Astrocyte of the spinal cord (primary cell): Measurements from ENCODE around the gene SLC38A9.

Experiments
- DNase-seq: peaks from one replicate; pipeline ENCODE4 v3.0.0; 2011; ENCODE audit warnings: low read depth, low spot score
- H3K4me3 ChIP-seq: 2 replicates; pipeline ENCODE4 v1.5.1; 2011; ENCODE audit warnings: low read depth, mild to moderate bottlenecking, low read length, moderate library complexity
- CTCF ChIP-seq: IDR thresholded peaks from 2 replicates; pipeline ENCODE4 v1.5.1; 2012; ENCODE audit warnings: low read depth, mild to moderate bottlenecking, low read length, inconsistent platforms
- in situ Hi-C: cut with HindIII; loops from 2 replicates; pipeline ENCODE4 v1.10.0; 2017; ENCODE audit warnings: low sequenced_read_pairs

SLC38A9 gene

GRCh38 chr5:55601628-55602027 is 110.5 kb downstream of the SLC38A9 start:
- no peak for TF ChIP-seq CTCF
- no peak overlapping the region for H3K4me3 ChIP-seq
- in situ Hi-C loops, result no loop called here
- DNase-seq, result no peak

GRCh38 chr5:55601204-55601618 is 110.9 kb downstream of the SLC38A9 start:
- H3K4me3 ChIP-seq, result no peak overlapping the region

GRCh38 chr5:55600497-55601203 is 111.5 kb downstream of the SLC38A9 start:
- peak; percentile 69 for DNase-seq
- in situ Hi-C loops, result no loop called here
- TF ChIP-seq CTCF, result no peak
- no peak overlapping the region for H3K4me3 ChIP-seq

More at GRCh38 chr5:55601204-55601618, 110.9 kb downstream of the SLC38A9 start:
- peak; percentile 90 for DNase-seq
- no peak for TF ChIP-seq CTCF
- in situ Hi-C loops, result no loop called here

- TF ChIP-seq CTCF, result no peak
- in situ Hi-C loops, result no loop called here
- H3K4me3 ChIP-seq, result no peak overlapping the region
- DNase-seq, result no peak
Observed at GRCh38 chr5:55600086-55600485, 112.0 kb downstream of the SLC38A9 start.

- no peak overlapping the region for H3K4me3 ChIP-seq
- TF ChIP-seq CTCF, result no peak
- DNase-seq, result no peak
- in situ Hi-C loops, result no loop called here
Observed at GRCh38 chr5:55599148-55600050, 112.7 kb downstream of the SLC38A9 start.

GRCh38 chr5:55597014-55597981 is 114.8 kb downstream of the SLC38A9 start:
- in situ Hi-C loops, result no loop called here
- peak; percentile 51 for DNase-seq
- TF ChIP-seq CTCF, result no peak
- no peak overlapping the region for H3K4me3 ChIP-seq
